BLaER1 treated with 17β-estradiol and CSF1 and Interleukin-3, amounts not matched to agents 10 nM and 100 nM (cell line): ENCODE results near the gene ATG7.
A peak's percentile ranks its signal among the peaks of the same experiment; 100 is the strongest.
"Not testable (repeated sequence)": the region's sequence is repeated elsewhere in the genome, so short reads cannot be mapped to it uniquely, and the experiment has no call there.

Experiments
- H3K27ac ChIP-seq, 11 experiments: shearing (Covaris generic); formaldehyde crosslinking; 2 replicates each; pipeline ENCODE4 v1.8.1; 2022
- H3K27me3 ChIP-seq, 11 experiments: shearing (Covaris generic); formaldehyde crosslinking; 2 replicates each; pipeline ENCODE4 v1.8.1; 2022
- H3K36me3 ChIP-seq, 11 experiments: shearing (Covaris generic); formaldehyde crosslinking; 2 replicates each; pipeline ENCODE4 v1.8.1; 2022
- H3K4me1 ChIP-seq, 10 experiments: shearing (Covaris generic); formaldehyde crosslinking; 2 replicates each; pipeline ENCODE4 v1.8.1; 2022
- H3K4me2 ChIP-seq, 11 experiments: shearing (Covaris generic); formaldehyde crosslinking; 2 replicates each; pipeline ENCODE4 v1.8.1; 2022
- H3K4me3 ChIP-seq, 10 experiments: shearing (Covaris generic); formaldehyde crosslinking; 2 replicates each; pipeline ENCODE4 v1.8.1; 2022
- H3K9ac ChIP-seq, 11 experiments: shearing (Covaris generic); formaldehyde crosslinking; 2 replicates each; pipeline ENCODE4 v1.8.1; 2022
- H3K9me3 ChIP-seq, 11 experiments: shearing (Covaris generic); formaldehyde crosslinking; replicated peaks in 1 of 11; 2 replicates each; pipeline ENCODE4 v1.8.1; 2022
- H4K20me1 ChIP-seq, 11 experiments: shearing (Covaris generic); formaldehyde crosslinking; 2 replicates each; pipeline ENCODE4 v1.8.1; 2022
- Cebpa-rat ChIP-seq, 11 experiments: shearing (Covaris generic); IDR thresholded peaks; 2 replicates each; pipeline ENCODE4 v1.8.1; 2022

The ATG7 gene

DNA sequence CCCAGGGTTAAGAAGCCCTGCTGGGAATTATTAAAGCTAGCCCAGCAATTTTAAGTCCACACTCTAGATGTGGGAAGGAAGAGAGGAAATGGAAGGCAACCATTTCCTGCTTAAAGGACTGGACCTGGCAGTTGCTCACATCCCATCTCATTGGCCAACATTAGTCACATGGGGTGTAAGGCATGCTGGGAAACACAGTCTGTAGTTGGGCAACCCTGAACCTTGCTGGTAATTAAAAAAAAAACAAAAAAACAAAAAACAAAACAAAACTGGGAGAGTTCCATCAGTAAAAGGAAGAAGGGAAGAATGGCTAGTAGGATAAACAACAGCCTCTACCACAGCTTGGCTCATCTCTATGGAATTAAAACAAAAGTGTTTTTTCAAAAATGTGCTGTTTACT lies 235.5 kb downstream of the ATG7 start:
- TF ChIP-seq Cebpa-rat (IDR thresholded peaks at IDR 0.05): no peak
- no peaks in the 10 kb centered on the region for H3K27me3 ChIP-seq
- H3K36me3 ChIP-seq: peaks cover 0 to 28% (median 0%) of the 10 kb centered on the region in 11 experiments; a peak in 8 of 22 replicates
- H3K9me3 ChIP-seq: peaks cover 0 to 19% (median 5%) of the 10 kb centered on the region in 11 experiments; a peak in 14 of 22 replicates
- no peak overlapping the region for H3K9ac ChIP-seq
- H3K4me2 ChIP-seq: peak overlapping the region in 3 of 11 experiments; percentile 9 to 28 (median 10); a peak in 1 of 22 replicates
- H3K27ac ChIP-seq: no peak overlapping the region
- no peak overlapping the region for H3K4me3 ChIP-seq
- H3K4me1 ChIP-seq: peaks cover 17 to 37% (median 28%) of the 10 kb centered on the region in 10 experiments
- H4K20me1 ChIP-seq: peaks cover 0 to 39% (median 0%) of the 10 kb centered on the region in 11 experiments; a peak in 3 of 22 replicates

DNA sequence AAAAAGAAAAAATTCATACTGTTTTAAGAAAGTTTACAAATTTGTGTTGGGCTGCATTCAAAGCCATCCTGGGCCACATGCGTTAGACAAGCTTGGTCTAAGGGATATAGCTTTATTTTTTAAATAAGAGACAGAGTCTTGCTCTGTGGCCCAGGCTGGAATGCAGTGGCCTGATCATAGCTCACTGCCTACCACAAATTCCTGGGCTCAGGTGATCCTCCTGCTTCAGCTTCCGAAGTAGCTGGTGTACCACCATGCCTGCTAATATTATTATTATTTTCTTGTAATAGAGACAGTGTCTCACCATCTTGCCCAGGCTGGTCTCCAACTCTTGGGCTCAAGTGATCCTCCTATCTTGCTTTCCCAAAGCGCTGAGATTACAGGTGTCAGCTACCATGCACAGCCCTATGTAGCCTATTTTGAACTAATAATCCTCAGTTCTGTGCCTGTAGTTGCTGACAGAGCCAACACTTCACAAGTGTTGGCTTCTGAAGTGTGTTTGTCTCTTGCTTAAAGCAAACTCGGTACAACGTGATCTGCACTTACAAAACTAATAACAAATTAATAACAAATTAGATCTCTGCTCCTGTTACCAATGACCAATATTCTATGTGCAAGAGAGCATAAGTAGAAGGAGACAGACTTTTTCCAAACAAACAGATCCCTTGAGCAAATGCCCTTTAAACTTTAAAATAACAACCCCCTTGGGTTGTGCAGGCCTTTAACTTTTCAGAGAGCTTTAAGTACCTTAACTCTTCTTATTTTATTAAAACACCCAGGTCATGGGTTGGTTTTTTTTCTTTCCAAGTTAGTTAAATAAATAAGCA lies 236.4 kb downstream of the ATG7 start:
- Histone ChIP-seq H3K27me3 (no peaks in the 10 kb centered on the region), H3K27ac (peak overlapping the region in 2 of 11 experiments; percentile 4 to 8; a peak in 1 of 22 replicates), H4K20me1 (peaks cover 0 to 41% (median 1%) of the 10 kb centered on the region in 11 experiments; a peak in 6 of 22 replicates), H3K36me3 (peaks cover 0 to 28% (median 0%) of the 10 kb centered on the region in 11 experiments; a peak in 8 of 22 replicates), H3K4me2 (peak overlapping the region; percentile 43 to 82 (median 68); a peak in 19 of 22 replicates), H3K9me3 (peaks cover 0 to 19% (median 5%) of the 10 kb centered on the region in 11 experiments; a peak in 14 of 22 replicates), H3K4me3 (no peak overlapping the region), H3K4me1 (peaks cover 17 to 43% (median 28%) of the 10 kb centered on the region in 10 experiments), H3K9ac (no peak overlapping the region)
- TF ChIP-seq Cebpa-rat (IDR thresholded peaks at IDR 0.05): no peak

DNA sequence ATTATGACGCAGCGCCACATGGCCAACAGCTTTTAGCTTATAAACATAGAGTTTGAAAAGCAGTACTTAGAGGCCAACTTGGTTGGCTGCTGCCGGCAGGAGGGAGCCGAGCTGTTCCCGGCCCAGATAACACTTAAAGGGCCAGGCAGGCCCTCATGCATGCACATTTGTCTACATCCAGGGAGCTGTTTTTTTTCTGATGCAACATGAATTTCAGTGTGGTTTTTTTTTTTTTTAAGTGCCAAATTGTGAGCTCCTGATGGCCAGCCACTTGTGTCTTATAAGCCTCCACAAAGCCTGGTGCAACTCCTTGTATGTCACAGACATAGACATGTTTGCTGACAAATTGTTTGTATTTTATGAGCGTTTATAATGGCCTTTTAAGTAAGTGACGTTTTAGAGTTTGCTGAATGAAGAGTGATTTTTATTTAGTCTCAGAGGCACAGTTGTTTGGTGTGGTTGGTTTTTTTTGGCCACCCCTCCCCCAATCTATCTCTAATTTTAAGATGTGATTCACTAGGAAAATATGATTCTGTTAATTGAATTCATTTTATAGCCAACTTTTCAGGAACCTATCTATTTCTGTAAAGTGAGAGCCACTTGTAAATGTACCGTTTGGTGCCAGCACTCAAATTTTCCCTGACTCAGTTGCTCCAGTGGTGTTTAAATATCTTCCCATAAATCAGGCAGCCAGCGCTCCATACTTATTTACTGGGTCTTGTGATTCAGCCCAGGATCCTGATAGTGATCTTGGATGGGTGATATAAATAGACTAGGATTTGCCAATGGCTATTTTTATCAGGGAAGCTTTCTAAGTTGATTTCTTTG lies 237.2 kb downstream of the ATG7 start:
- H4K20me1 ChIP-seq: peaks cover 0 to 48% (median 6%) of the 10 kb centered on the region in 11 experiments; a peak in 9 of 22 replicates
- peak overlapping the region in 3 of 11 experiments; percentile 4 to 17 (median 8); a peak in 2 of 22 replicates for H3K27ac ChIP-seq
- H3K27me3 ChIP-seq: no peaks in the 10 kb centered on the region
- TF ChIP-seq Cebpa-rat (IDR thresholded peaks at IDR 0.05): no peak
- no peak overlapping the region for H3K4me3 ChIP-seq
- H3K36me3 ChIP-seq: peaks cover 0 to 28% (median 0%) of the 10 kb centered on the region in 11 experiments; a peak in 8 of 22 replicates
- H3K4me1 ChIP-seq: peaks cover 23 to 52% (median 34%) of the 10 kb centered on the region in 10 experiments
- H3K4me2 ChIP-seq: peak overlapping the region; percentile 43 to 82 (median 68)
- peaks cover 0 to 19% (median 5%) of the 10 kb centered on the region in 11 experiments; a peak in 14 of 22 replicates for H3K9me3 ChIP-seq
- H3K9ac ChIP-seq: no peak overlapping the region

DNA sequence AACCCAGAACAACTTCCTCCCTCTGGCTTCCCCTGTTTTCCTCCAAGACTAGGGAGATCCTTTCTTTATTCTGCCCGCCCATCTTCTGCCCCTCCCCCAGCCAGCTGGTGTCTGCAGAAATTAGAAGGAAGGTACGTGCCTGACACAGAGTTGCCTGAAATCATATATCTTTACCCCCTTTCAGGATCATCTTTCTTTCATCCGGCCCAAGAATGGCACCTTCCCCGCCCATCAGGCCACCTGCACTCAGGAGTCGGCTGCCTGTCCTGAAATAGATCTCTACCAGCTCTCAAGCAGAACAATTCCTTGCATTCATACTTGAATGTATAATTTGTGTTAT lies 237.8 kb downstream of the ATG7 start:
- 0 out of 22 replicates have a peak overlapping the region, but pooled peaks of 1 of the 11 experiments have one; percentile 17 for H3K27ac ChIP-seq
- H3K9ac ChIP-seq: no peak overlapping the region
- H3K36me3 ChIP-seq: peaks cover 0 to 28% (median 0%) of the 10 kb centered on the region in 11 experiments; a peak in 8 of 22 replicates
- H3K9me3 ChIP-seq: peaks cover 0 to 19% (median 5%) of the 10 kb centered on the region in 11 experiments; a peak in 14 of 22 replicates
- peak overlapping the region; percentile 43 to 82 (median 68) for H3K4me2 ChIP-seq
- H4K20me1 ChIP-seq: peaks cover 0 to 50% (median 6%) of the 10 kb centered on the region in 11 experiments; a peak in 10 of 22 replicates
- no peaks in the 10 kb centered on the region for H3K27me3 ChIP-seq
- no peak overlapping the region for H3K4me3 ChIP-seq
- no peak for TF ChIP-seq Cebpa-rat (IDR thresholded peaks at IDR 0.05)
- H3K4me1 ChIP-seq: peaks cover 29 to 57% (median 39%) of the 10 kb centered on the region in 10 experiments

DNA sequence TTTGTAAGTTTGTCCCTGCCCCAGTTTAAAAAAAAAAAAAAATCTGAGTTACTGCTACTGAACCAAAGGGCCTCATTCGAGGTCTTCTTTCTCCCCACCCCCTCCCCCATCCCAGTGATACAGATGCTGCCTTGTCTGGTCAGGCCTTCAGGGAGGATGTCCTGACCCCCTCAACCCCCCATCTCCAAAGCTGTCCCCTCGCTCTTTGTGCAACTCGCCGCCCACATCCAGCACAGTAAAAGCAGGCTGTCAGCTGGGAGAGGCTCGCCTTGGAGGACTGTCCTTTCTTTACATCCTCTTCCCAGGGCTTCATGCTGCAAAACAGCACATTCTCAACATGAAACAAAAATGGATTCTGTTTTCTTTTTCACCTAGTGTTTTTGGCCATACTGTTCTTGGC lies 238.2 kb downstream of the ATG7 start:
- peaks cover 33 to 61% (median 42%) of the 10 kb centered on the region in 10 experiments for H3K4me1 ChIP-seq
- H3K36me3 ChIP-seq: peaks cover 0 to 28% (median 0%) of the 10 kb centered on the region in 11 experiments; a peak in 8 of 22 replicates
- no peaks in the 10 kb centered on the region for H3K27me3 ChIP-seq
- H3K4me3 ChIP-seq: no peak overlapping the region
- peaks cover 0 to 19% (median 5%) of the 10 kb centered on the region in 11 experiments; a peak in 14 of 22 replicates for H3K9me3 ChIP-seq
- no peak for TF ChIP-seq Cebpa-rat (IDR thresholded peaks at IDR 0.05)
- no peak overlapping the region for H3K27ac ChIP-seq
- no peak overlapping the region for H3K9ac ChIP-seq
- H4K20me1 ChIP-seq: peaks cover 0 to 54% (median 6%) of the 10 kb centered on the region in 11 experiments; a peak in 10 of 22 replicates
- peak overlapping the region; percentile 43 to 82 (median 68); a peak in 20 of 22 replicates for H3K4me2 ChIP-seq

DNA sequence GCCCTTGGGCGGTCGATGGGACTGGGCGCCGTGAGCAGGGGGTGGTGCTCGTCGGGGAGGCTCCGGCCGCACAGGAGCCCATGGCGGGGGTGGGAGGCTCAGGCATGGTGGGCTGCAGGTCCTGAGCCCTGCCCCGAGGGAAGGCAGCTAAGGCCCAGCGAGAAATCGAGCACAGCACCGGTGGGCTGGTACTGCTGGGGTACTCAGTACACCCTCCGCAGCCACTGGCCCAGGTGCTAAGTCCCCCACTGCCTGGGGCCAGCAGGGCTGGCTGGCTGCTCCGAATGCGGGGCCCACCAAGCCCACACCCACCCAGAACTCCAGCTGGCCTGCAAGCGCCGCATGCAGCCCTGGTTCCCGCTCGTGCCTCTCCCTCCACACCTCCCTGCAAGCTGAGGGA lies 239.4 kb downstream of the ATG7 start:
- not testable (repeated sequence) for H3K9ac ChIP-seq, H3K4me2 ChIP-seq, H3K27me3 ChIP-seq, H3K4me3 ChIP-seq, H3K27ac ChIP-seq
- Histone ChIP-seq H4K20me1 (peaks cover 0 to 57% (median 6%) of the 10 kb centered on the region in 11 experiments; a peak in 10 of 22 replicates), H3K9me3 (peaks cover 0 to 19% (median 5%) of the 10 kb centered on the region in 11 experiments; a peak in 14 of 22 replicates), H3K4me1 (peaks cover 38 to 71% (median 44%) of the 10 kb centered on the region in 10 experiments), H3K36me3 (peaks cover 0 to 24% (median 0%) of the 10 kb centered on the region in 11 experiments; a peak in 8 of 22 replicates)

DNA sequence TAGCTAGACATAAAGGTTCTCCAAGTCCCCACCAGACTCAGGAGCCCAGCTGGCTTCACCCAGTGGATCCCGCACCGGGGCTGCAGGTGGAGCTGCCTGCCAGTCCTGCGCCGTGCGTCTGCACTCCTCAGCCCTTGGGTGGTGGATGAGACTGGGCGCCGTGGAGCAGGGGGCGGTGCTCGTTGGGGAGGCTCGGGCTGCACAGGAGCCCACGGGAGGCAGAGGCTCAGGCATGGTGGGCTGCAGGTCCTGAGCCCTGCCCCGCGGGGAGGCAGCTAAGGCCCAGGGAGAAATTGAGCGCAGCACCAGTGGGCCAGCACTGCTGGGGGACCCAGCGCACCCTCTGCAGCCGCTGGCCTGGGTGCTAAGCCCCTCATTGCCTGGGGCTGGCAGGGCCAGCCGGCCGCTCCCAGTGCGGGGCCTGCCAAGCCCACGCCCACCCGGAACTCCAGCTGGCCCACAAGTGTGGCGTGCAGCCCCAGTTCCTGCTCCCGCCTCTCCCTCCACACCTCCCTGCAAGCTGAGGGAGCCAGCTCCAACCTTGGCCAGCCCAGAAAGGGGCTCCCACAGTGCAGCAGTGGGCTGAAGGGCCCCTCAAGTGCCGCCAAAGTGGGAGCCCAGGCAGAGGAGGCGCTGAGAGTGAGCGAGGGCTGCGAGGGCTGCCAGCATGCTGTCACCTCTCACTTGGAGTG lies 241.1 kb downstream of the ATG7 start:
- H3K4me2 ChIP-seq: peak overlapping the region in 3 of 11 experiments; percentile 73 to 79 (median 75); a peak in 4 of 22 replicates
- H3K4me1 ChIP-seq: peaks cover 38 to 57% (median 43%) of the 10 kb centered on the region in 10 experiments
- peaks cover 0 to 14% (median 5%) of the 10 kb centered on the region in 11 experiments; a peak in 12 of 22 replicates for H3K9me3 ChIP-seq
- H4K20me1 ChIP-seq: peaks cover 0 to 66% (median 8%) of the 10 kb centered on the region in 11 experiments; a peak in 10 of 22 replicates
- H3K27me3 ChIP-seq, H3K9ac ChIP-seq, H3K4me3 ChIP-seq: not testable (repeated sequence)
- H3K36me3 ChIP-seq: peaks cover 0 to 27% (median 0%) of the 10 kb centered on the region in 11 experiments; a peak in 8 of 22 replicates
- peak overlapping the region in 1 of 11 experiments; percentile 12; a peak in 1 of 22 replicates for H3K27ac ChIP-seq

DNA sequence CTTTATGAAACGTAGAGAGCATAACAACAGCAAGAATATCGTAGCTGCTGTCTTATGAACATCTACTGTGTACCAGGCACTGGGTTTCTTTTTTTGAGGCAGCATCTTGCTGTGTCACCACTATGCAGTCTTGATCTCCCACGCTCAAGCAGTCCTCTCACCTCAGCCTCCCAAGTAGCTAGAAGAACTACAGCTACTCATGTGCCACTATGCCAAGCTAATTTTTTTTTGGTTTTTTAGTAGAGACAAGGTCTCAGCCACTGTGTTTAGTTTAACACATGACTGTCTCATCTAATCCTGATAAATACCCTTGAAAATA lies 241.6 kb downstream of the ATG7 start:
- Histone ChIP-seq H3K4me1 (peaks cover 33 to 52% (median 38%) of the 10 kb centered on the region in 10 experiments), H3K9ac (no peak overlapping the region), H3K27ac (peak overlapping the region in 1 of 11 experiments; percentile 12; a peak in 2 of 22 replicates), H3K36me3 (peaks cover 0 to 27% (median 0%) of the 10 kb centered on the region in 11 experiments; a peak in 8 of 22 replicates), H4K20me1 (peaks cover 0 to 66% (median 8%) of the 10 kb centered on the region in 11 experiments; a peak in 10 of 22 replicates), H3K9me3 (peaks cover 0 to 14% (median 5%) of the 10 kb centered on the region in 11 experiments; a peak in 12 of 22 replicates), H3K4me2 (peak overlapping the region in 8 of 11 experiments; percentile 50 to 79 (median 66); a peak in 14 of 22 replicates), H3K27me3 (no peaks in the 10 kb centered on the region), H3K4me3 (no peak overlapping the region)
- no peak for TF ChIP-seq Cebpa-rat (IDR thresholded peaks at IDR 0.05)
